NCI-H1436 treated with DMSO at 0.1 percent for 48 hours (cell line): ENCODE results near the gene SLC16A6.
"Not testable (repeated sequence)": the region's sequence is repeated elsewhere in the genome, so short reads cannot be mapped to it uniquely, and the experiment has no call there.

Experiments
- DNase-seq: peaks from one replicate; lab custom pipeline; 2025; lab: John Stamatoyannopoulos, UW

Gene SLC16A6

DNA sequence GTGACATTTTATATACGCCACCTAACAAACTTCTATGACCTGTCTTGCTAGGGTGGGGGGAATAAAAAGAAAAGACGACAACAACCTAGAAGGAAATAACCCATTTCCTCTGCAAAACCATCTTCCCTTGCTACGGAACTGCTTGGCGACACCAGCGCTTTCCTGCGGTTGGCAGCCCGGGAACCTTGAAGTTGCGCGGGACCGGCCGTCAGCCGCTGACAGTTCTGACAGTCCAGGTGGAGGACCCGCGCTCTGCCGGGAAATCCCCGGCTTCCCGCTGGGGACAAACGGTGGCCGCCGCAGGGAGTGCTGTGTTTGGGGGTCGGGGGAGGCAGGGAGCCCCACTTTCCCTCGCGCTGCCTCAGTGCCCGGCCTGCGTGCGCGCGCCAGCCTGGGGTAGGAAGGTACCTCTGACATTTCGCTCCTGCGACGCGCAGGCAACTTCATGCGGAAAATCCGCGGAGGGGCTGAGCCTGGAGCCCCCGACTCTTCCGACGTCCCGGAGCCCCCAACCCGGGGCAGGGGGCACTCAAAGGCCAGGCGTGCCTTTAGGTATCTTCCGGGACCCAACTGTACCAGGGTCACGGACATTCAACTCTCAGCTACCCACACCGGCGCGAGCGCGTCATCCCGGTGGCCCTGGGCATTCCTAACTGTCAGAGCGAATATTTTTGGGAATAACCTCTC is 516 bp downstream of the SLC16A6 start:
- DNase-seq: no peak

DNA sequence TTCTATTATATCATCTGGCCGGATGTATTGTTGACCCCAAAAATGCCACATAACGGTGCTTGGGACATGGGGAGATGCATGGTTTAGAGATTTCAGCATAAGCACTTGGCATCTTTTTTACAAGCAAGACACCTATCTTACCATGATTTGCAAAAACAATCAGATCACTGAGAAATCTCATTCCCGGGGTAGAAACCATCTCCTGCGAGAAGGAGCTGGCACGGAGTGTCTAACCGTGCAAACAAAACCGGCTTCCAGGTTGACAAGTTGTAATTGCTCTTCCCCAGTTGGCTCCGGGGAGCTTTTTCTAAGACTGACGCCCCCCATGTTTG is 1.0 kb downstream of the SLC16A6 start:
- no peak for DNase-seq

DNA sequence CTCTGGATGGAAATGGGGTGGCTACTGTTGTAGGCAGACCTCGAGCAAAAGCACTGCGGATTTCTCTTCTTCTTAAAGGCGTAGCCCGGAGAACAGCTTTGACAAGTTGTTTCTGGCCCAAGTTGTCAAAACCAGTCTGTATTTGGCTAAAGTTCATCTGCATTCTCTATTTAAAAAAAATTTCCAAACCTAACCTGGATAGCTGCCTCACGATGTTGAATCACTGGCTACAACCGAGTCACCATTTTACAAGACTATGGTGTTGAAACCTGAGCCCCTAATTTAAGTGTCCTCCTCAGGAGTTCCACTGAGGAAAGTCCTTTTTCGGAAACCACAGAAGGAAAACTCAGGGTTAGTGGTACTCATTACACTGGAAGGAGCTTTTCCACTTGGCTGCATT is 1.5 kb downstream of the SLC16A6 start:
- no peak for DNase-seq

DNA sequence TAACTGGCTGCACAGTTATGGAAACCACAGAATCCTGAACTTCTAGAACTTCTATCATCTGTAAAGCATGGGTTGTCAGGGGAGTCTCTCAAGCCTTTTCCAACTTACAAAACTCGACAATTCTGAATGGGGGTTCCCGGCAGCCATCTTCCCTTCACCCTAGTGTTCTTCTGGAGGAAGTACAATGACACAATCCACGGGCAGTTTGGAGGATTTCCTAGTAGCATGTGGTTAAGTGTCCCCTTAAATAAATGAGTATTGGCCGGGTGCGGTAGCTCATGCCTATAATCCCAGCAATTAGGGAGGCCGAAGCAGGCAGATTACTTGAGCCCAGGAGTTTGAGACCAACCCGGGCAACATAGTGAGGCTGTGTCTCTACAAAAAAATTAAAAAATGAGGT is 2.1 kb downstream of the SLC16A6 start:
- no peak for DNase-seq

DNA sequence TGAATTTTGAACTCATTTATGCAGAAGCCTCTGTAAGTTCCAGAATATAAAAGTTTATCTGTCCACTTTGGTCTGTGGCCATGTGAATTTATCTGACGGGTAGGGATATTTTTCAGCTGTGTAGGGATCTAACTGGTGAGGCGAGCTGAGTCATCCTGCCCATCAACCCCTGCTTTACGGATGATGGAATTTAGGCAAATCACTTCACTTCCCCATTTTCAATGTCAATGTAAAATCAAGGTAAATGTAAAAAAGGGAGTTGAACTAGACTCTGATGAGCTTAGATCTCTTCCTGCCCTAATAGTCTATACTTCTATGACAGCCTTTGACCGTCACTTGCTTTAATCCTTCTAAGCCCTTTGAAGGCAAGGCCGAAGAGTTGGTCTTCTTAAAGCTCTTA is 2.6 kb downstream of the SLC16A6 start:
- no peak for DNase-seq

DNA sequence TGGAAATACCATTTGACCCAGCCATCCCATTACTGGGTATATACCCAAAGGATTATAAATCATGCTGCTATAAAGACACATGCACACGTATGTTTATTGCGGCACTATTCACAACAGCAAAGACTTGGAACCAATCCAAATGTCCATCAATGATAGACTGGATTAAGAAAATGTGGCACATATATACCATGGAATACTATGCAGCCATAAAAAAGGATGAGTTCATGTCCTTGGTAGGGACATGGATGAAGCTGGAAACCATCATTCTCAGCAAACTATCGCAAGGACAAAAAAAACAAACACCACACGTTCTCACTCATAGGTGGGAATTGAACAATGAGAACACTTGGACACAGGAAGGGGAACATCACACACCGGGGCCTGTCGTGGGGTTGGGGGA is 9.0 kb downstream of the SLC16A6 start:
- not testable (repeated sequence) for DNase-seq

DNA sequence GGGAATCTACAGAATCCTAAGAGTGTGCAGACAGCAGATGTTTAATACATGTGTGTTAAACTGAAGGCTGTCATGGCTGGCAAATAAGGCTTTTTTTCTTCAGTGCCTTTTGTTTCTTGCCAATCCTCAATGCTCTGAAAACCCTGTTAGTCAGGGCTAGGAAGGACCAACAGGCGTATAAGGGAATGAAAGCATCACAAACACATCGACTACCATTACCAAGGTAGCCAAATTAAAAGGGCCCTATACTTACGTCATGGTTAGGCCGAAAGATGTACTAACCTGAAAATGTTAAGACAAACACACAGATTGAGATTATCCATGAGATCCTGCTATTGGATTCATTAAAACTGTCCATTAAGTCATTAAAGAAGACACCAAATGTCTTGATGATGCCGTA is 13.1 kb downstream of the SLC16A6 start:
- DNase-seq: no peak

DNA sequence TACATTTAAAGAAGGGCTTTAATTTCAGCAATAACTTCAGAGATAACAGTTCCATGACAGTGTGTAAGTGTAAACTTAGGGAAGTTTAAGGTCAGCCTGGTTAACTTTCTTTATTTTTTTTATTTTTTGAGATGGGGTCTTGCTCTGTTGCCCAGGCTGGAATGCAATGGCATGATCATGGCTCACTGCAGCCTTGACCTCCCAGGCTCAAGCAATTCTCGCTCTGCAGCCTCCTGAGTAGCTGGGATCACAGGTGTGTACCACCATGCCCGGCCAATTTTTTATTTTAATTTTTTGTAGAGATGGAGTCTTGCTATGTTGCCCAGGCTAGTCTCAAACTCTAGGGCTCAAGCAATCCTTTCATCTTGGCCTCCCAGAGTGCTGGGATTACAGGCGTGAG is 14.6 kb downstream of the SLC16A6 start:
- DNase-seq: not testable (repeated sequence)

DNA sequence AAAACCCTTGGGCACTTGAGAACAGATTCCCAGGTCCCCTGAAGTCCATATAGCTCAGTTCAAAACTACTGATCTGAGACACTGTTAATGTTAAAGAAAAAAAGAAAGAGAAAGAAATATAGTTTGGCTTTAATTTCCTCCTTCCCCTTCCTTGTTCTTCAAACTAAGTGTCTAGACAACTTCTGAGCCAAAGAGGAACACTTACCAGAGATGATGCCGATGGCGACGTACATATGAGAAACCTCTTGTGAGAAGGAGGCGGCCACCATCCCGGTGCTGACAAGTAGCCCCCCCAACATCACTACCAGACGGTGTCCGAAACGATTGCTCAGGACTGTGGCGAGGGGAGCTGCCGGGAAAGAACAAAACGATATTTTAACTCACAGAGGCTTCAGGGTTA is 17.2 kb downstream of the SLC16A6 start:
- no peak for DNase-seq

DNA sequence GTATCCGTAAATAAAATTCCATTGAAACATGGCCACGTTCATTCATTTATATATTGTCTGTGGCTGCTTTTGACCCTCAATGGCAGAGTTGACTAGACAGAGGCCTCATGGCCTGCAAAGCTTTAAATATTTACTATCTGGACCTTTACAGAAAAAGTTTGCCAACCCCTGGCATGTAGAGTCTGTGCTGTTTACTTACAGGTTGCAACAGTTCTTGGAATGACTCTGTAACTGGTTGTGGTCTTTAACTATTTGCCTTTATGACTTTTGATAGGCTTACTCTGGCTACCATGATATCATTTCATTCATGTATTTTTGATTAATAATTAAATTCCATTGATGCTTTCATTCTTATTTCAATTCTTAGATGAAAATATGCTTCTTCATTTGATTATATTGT is 25.1 kb downstream of the SLC16A6 start:
- not testable (repeated sequence) for DNase-seq

DNA sequence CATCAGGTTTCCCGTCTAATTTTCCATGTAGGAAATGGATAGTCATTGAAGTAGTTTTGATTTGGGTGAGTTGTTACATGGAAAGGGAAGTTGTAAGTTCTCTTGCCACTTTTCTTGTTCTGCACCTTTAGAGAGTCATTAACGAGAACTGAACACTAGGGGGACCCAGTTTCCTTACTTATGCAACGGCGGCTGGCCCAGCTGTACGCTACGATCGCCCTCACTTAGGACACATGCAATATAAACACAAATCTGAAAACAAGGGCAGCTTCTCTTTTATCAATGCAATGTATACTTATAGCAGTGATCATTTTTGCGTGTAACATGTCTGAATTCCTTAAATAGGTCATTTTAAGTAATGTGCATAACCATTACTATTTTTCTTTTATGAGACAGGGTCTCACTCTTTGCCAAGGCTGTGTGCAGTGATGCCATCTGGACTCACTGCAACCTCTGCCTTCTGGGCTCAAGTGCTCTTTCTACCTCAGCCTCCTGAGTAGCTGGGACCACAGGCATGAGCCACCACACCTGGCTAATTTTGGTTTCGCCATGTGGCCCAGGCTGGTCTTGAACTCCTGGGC is 27.7 kb downstream of the SLC16A6 start:
- DNase-seq: not testable (repeated sequence)

DNA sequence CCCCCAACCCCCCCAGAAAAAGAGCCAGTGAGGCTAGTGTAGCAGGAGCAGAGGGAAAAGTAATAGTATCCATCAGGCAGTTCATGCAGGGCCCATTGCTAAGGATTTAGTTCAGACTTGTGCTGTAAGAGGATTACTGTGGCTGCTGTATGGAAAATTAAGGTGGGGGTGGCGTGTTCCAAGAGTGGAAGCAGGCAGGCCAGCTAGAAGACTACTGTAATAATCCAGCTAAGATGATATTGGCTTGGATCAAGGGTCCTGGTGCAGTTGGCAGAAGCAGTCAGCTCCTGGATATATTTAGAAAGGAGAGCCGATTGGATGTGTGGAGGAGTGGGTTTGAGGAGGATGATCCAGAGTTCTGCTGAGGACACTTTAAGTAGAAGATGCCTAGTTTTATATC is 28.5 kb downstream of the SLC16A6 start:
- DNase-seq: not testable (repeated sequence)

DNA sequence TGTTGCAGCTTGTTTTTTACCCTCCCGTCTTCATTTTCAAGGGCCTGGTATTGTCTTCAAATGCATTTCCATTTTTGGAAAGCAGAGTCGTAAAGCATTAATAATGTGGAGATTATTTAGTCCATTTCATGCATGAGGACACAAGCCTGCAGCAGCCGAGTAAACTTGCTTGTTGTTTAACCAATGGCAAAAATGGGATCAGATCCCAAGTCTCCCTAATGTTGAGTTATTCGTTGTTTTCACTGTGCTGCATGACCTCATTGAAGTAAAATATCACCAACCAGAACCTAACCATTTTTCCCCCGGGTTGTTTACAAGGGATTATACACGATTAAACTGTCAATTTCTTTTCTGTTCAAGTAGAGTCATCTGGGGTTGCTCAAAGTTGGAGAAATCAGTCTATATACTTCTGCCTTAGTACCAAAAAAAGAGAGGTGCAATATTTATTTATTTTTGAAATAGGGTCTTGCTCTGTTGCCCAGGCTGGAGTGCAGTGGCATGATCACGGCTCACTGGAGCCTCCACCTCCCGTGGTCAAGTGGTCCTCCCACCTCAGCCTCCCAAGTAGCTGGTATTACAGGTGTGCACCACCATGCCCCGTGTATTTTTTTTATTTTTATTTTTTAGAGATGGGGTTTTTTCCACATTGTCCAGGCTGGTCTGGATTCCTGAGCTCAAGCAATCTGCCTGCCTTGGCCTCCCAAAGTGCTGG is 30.7 kb downstream of the SLC16A6 start:
- no peak for DNase-seq

DNA sequence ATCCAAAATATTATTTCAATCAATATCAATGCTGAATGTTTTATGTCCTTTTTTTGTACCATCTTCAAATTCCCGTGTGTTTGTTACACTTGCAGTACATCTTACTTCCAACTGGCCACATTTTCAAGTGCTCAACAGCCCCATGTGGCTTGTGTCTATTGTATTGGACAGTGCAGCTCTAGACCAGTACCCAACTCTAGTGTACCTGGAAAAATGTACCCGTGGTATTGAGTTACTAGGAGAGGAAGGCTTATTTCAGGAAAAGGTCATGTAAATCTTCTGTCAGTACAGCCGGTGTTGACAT is 31.3 kb downstream of the SLC16A6 start:
- DNase-seq: not testable (repeated sequence)

DNA sequence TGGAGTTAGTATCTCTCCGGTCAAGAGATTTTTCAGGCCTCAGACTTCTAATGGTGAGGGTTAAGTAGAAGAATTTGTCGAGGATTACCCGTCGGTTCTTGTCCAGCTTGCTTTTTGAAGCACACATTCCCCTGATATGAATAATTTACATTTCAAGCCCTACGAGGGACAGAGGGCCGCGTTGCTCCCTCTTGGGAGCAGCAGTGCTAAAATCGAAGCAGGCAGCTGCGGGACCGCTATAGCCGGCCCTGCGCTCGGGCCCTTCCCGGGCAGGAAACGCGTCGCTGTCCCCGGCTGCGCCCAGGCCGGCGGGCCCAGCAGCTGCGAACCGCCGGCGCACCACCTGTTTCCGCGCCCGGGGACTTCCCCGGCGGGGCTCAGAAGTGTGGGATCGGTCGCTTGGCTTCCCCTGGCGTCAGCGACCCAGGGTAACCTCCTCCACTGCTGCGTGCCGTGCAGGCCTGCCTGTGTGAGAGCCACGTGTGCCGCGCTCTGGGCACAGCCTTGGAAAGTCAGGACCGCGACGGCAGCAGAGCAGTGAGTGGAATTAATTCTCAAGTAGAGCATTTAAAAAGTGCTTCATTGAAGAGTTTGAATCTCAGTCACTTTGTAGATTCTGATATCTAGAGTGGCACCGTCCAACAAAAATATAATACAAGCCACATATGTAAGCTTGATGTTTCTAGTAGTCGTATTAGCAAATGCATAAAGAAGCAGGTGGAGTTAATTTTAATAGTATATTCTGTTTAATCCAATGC is 31.9 kb downstream of the SLC16A6 start:
- not testable (repeated sequence) for DNase-seq

DNA sequence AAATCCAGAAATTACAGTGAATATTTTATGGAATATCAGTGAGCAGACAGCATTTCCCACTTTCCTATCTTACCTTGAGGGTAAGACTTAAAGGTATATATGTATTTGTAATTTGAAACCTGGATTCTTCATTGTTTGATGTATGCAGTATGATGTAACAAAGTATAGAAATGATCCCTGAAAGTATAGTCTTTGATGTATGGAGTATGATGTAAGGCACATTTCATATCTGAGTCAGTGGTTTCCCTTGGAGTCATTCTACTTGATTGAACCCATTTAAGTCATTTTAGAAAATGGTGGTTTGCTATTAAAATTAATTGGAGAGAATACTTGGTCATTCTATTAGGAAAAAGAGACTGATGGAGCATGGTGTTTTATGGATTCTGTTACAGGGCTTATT is 33.0 kb downstream of the SLC16A6 start:
- DNase-seq: no peak

DNA sequence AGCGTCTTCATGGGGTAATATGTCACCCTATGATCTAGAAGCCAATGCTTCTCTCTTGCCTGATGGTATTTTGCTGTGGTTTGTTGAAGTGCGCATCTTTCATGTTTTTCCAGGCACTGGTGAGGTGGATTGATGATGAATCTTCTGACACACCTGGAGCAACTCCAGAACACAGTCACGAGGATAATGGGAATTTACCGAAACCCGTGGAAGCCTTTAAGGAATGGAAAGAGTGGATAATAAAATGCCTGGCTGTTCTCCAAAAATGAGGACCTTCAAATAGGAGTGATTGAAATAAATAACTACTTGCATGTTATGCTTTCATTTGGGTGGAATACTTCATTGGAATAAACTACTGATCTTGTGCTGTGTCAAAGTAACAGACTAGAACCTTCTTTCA is 34.2 kb downstream of the SLC16A6 start:
- DNase-seq: not testable (repeated sequence)

DNA sequence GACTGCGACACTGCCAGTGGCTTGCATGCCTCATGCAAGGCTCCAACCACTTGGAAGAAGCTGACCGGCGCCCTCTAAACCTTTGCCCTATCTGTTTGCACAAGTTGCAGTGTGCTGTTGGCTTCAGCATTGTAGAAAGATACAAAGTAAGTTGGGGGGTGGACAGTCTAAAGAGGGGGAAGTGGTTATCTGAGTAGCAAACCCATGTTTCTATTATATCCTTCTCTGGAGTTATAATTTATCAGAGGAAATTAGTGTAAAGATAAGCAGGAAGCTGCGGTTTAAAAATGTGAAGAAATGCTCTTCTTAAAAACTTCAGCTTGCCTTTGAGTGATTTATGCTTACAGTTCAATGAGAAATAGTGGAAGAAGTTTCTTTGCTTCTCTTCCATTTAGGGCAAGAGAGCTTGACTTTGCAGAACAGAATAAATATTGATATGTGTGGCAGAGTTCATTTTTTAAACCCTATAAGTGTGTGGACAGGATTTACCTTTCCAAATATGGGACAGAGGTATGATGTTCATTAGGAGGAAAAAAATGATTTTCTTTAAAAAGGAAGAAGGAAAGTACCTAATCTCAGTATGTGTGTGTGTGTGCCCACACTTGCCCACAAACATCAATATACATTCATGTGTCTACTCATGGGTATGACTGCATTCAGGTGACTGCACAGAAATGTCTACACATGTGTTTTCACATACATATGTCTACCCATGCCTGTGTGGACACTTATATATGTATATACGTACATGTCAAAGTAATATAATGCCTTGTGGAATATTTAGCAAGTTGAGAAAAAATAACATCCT is 35.0 kb downstream of the SLC16A6 start:
- DNase-seq: no peak

DNA sequence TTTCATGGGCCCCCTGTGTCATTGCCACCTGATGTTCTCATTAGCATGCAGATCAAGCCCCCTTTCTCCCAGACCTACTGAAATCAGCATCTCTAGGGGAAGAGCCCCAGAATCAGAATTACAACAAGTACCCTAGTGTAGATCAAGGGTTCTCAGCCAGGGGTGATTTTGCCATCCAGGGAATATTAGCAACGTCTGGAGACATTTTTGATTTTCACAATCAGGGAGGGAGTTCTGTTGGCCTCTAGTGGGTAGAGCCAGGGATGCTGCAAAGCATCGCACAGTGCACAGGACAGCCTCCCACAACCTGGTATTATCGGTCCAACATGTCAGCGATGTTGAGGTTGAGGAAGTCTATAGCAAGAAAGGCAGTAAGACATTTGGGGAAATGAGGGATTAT is 35.8 kb downstream of the SLC16A6 start:
- no peak for DNase-seq

DNA sequence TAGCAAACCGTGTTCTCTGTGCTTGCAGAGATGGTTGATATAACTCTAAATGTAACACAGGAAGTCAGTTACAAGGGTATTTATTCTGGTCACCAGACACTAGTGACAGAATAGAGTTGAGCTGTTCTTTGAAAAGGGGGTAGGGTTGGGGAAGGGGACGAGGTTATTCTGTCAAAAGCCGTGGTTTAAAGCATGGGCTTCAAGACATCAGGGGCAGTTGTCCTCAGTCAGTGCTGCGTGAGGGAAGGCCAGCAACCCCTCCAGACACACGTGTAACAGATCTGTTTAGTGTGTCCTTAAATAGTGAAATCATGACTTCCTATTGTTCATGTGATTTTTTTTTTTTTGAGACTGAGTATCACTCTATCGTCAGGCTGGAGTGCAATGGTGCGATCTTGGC is 37.5 kb downstream of the SLC16A6 start:
- DNase-seq: not testable (repeated sequence)

DNA sequence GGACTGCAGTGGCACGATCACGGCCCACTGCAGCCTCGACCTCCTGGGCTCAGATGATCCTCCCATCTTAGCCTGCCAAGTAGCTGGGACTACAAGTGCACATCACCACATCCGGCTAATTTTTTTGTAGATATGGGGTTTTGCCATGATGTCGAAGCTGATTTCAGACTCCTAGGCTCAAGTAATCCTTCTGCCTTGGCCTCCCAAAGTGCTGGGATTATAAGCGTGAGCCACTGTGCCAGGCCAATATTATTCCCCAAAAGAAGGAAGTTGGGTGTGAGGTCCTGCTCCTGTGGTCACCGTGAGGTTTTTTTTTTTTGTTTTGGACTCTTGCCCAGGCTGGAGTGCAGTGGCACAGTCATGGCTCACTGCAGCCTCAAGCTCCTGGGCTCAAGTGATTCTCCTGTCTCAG is 41.6 kb downstream of the SLC16A6 start:
- no peak for DNase-seq

DNA sequence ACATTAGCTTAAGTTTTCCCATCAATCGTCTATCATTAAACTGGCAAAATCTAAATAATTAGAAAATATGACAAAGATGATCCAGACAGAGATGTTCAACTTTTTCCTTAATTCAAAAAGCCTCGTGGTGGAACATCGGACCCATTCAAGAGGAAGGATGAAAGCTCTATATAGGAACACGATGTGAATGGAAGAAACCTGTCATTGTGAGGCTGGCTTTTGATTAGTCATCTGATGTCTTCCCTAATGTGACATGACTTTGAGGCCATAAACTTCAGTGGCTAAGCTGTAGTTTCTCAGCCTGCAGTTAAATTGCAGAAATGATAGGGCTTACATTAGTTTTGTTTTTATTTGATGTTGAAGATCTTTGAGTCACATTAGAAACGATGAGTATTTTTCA is 42.0 kb downstream of the SLC16A6 start:
- DNase-seq: no peak
